Stimulated activated CD8-positive, alpha-beta memory T cell treated with anti-CD3 and anti-CD28 coated beads, Interleukin-4, amount 100 ng/mL, for 24 hours (primary cell): ENCODE data around the gene IPO9.

Experiments used
- DNase-seq: peaks from one replicate; pipeline ENCODE4 v3.0.0-alpha.2; 2020; ENCODE audit warnings: low read depth

The IPO9 gene

GRCh38 chr1:201828820-201829774 lies at the start of gene IPO9:
Gene IPO9 (plus strand): TSS chr1:201829157. CDS start chr1:201829210, 53 bp downstream.
- peak; percentile 95 for DNase-seq

- no peak for DNase-seq
These were observed 49.5 kb upstream of the IPO9 start for GRCh38 chr1:201779351-201779880.

GRCh38 chr1:201780952-201781351 lies 48.0 kb upstream of the IPO9 start:
- DNase-seq, result no peak

GRCh38 chr1:201781437-201781836 lies 47.5 kb upstream of the IPO9 start:
- DNase-seq, result no peak

GRCh38 chr1:201782353-201782752 lies 46.6 kb upstream of the IPO9 start:
- no peak for DNase-seq

- no peak for DNase-seq
These were observed 45.9 kb upstream of the IPO9 start for GRCh38 chr1:201783058-201783457.

GRCh38 chr1:201783572-201783971 lies 45.4 kb upstream of the IPO9 start:
- DNase-seq, result no peak

GRCh38 chr1:201785291-201785690 lies 43.7 kb upstream of the IPO9 start:
- DNase-seq, result no peak

- no peak for DNase-seq
These were observed 42.1 kb upstream of the IPO9 start for GRCh38 chr1:201786824-201787223.

- no peak for DNase-seq
These were observed 40.7 kb upstream of the IPO9 start for GRCh38 chr1:201788296-201788695.

- no peak for DNase-seq
These were observed 39.7 kb upstream of the IPO9 start for GRCh38 chr1:201789245-201789644.

- no peak for DNase-seq
These were observed 38.7 kb upstream of the IPO9 start for GRCh38 chr1:201790261-201790660.

- DNase-seq, result no peak
These were observed 37.7 kb upstream of the IPO9 start for GRCh38 chr1:201791051-201791778.

- DNase-seq, result no peak
These were observed 37.2 kb upstream of the IPO9 start for GRCh38 chr1:201791779-201792173.

- DNase-seq, result peak; percentile 22
These were observed 36.2 kb upstream of the IPO9 start for GRCh38 chr1:201792534-201793305.

- no peak for DNase-seq
These were observed 35.5 kb upstream of the IPO9 start for GRCh38 chr1:201793306-201793925.

- DNase-seq, result no peak
These were observed 33.9 kb upstream of the IPO9 start for GRCh38 chr1:201795066-201795465.

- no peak for DNase-seq
These were observed 28.7 kb upstream of the IPO9 start for GRCh38 chr1:201800246-201800645.

- DNase-seq, result no peak
These were observed 22.2 kb upstream of the IPO9 start for GRCh38 chr1:201806801-201807200.

- no peak for DNase-seq
These were observed 20.9 kb upstream of the IPO9 start for GRCh38 chr1:201807958-201808632.

- no peak for DNase-seq
These were observed 20.3 kb upstream of the IPO9 start for GRCh38 chr1:201808633-201808990.
